ENCODE data around the gene ELMOD3. TPM values are rescaled to one million over a fixed set of nuclear protein-coding genes. Genes with fewer than 3 reads are reported as not detected.

ELMOD3 gene
- total RNA-seq, 2 donors from 2014 or later: 19.3 to 23.7 TPM

GRCh38 chr2:85390941-85391669 is 36.5 kb downstream of the ELMOD3 start:
- H3K4me3 Mint-ChIP-seq: no peak overlapping the region
- H3K27ac Mint-ChIP-seq: peak overlapping the region; percentile 30
- no peaks in the 10 kb centered on the region for H3K27me3 Mint-ChIP-seq (ENCODE audit: low read depth)
- peaks cover 0 to under 1% of the 10 kb centered on the region in 2 donors for H3K36me3 Mint-ChIP-seq (ENCODE audit: insufficient read depth in 2 of 2)
- ATAC-seq (replicated peaks in 1 of 2) (peak; percentile 76 to 83), DNase-seq (peak; percentile 76 to 81)
- no peaks in the 10 kb centered on the region for H3K9me3 Mint-ChIP-seq
- peaks cover 6% of the 10 kb centered on the region for H3K4me1 Mint-ChIP-seq (ENCODE audit: low read depth)

- no peak overlapping the region for H3K27ac Mint-ChIP-seq
- H3K27me3 Mint-ChIP-seq (ENCODE audit: low read depth): no peaks in the 10 kb centered on the region
Observed at GRCh38 chr2:85393836-85394235, 39.3 kb downstream of the ELMOD3 start.

DNA sequence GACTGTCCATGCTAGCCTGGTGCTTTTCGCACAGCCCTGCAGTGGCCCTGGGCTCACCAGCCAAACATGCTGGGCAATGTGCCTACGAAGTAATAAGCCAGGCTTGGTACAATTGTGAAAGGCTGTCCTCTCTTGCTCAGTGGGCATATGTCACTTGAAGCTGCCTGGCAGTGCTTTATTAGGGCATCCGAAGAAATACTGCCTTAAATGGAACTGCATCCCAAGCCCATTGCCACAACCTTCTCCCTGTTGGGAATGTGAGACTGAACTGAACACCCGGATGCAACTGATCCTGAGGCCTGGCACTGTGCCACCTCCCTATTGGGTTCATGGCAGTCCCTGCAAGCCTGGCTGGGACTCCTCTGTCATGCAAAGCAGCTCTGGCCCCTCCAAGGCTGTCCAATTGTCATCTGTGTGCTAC is 39.7 kb downstream of the ELMOD3 start:
- no peaks in the 10 kb centered on the region for H3K27me3 Mint-ChIP-seq (ENCODE audit: low read depth)
- H3K4me1 Mint-ChIP-seq (ENCODE audit: low read depth): peaks cover 17% of the 10 kb centered on the region
- ATAC-seq (replicated peaks in 1 of 2): no peak
- no peak overlapping the region for H3K27ac Mint-ChIP-seq
- H3K36me3 Mint-ChIP-seq (ENCODE audit: insufficient read depth in 2 of 2): no peaks in the 10 kb centered on the region
- no peaks in the 10 kb centered on the region for H3K9me3 Mint-ChIP-seq
- H3K4me3 Mint-ChIP-seq: no peak overlapping the region
- DNase-seq: no peak

More at GRCh38 chr2:85393836-85394235, 39.3 kb downstream of the ELMOD3 start:
- no peaks in the 10 kb centered on the region for H3K36me3 Mint-ChIP-seq (ENCODE audit: insufficient read depth in 2 of 2)
- no peak for ATAC-seq (replicated peaks in 1 of 2)
- peaks cover 17% of the 10 kb centered on the region for H3K4me1 Mint-ChIP-seq (ENCODE audit: low read depth)
- H3K9me3 Mint-ChIP-seq: no peaks in the 10 kb centered on the region
- no peak for DNase-seq
- no peak overlapping the region for H3K4me3 Mint-ChIP-seq

DNA sequence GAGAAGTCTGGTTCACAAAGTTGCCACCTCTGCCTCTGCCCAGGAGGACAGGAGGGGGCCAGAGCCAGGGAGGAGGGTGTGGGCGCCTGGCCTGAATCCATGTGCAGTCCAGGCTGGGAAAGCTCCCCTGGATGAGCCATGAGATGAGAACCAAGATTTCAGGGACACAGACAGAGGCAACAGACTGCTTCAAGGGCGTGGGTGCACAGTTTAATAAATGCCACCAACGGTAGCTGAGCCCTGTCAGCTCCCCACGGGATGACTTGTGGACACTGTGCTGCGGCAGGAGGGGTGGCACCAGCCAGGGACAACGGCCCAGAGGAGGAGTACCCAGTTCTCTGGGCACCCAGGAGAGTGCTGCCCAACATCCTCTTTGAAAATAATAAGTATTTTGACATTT is 40.4 kb downstream of the ELMOD3 start:
- DNase-seq: no peak
- Mint-ChIP-seq H3K36me3 (ENCODE audit: insufficient read depth in 2 of 2) (no peaks in the 10 kb centered on the region), H3K27me3 (ENCODE audit: low read depth) (no peaks in the 10 kb centered on the region), H3K4me1 (ENCODE audit: low read depth) (peaks cover 17% of the 10 kb centered on the region), H3K27ac (no peak overlapping the region), H3K4me3 (no peak overlapping the region), H3K9me3 (no peaks in the 10 kb centered on the region)
- ATAC-seq (replicated peaks in 1 of 2): no peak

GRCh38 chr2:85395912-85396475 is 41.4 kb downstream of the ELMOD3 start:
- Mint-ChIP-seq H3K27me3 (ENCODE audit: low read depth) (no peaks in the 10 kb centered on the region), H3K36me3 (ENCODE audit: insufficient read depth in 2 of 2) (no peaks in the 10 kb centered on the region)
- no peak for DNase-seq

GRCh38 chr2:85396531-85397470 is 42.2 kb downstream of the ELMOD3 start:
- peak in 1 of 2 donors; percentile 19 for ATAC-seq (replicated peaks in 1 of 2)
- no peak overlapping the region for H3K4me3 Mint-ChIP-seq
- peaks cover 17% of the 10 kb centered on the region for H3K4me1 Mint-ChIP-seq (ENCODE audit: low read depth)
- peak overlapping the region; percentile 80 for H3K27ac Mint-ChIP-seq
- DNase-seq: no peak
- no peaks in the 10 kb centered on the region for H3K27me3 Mint-ChIP-seq (ENCODE audit: low read depth)
- no peaks in the 10 kb centered on the region for H3K9me3 Mint-ChIP-seq
- H3K36me3 Mint-ChIP-seq (ENCODE audit: insufficient read depth in 2 of 2): peaks cover 0 to 1% of the 10 kb centered on the region in 2 donors

More at GRCh38 chr2:85395912-85396475, 41.4 kb downstream of the ELMOD3 start:
- Mint-ChIP-seq H3K4me3 (no peak overlapping the region), H3K4me1 (ENCODE audit: low read depth) (peaks cover 17% of the 10 kb centered on the region), H3K27ac (no peak overlapping the region), H3K9me3 (no peaks in the 10 kb centered on the region)
- ATAC-seq (replicated peaks in 1 of 2): no peak

- peaks cover 0 to 6% of the 10 kb centered on the region in 2 donors for H3K36me3 Mint-ChIP-seq (ENCODE audit: insufficient read depth in 2 of 2)
- no peak for ATAC-seq (replicated peaks in 1 of 2)
- H3K27ac Mint-ChIP-seq: no peak overlapping the region
- no peak overlapping the region for H3K4me3 Mint-ChIP-seq
- H3K27me3 Mint-ChIP-seq (ENCODE audit: low read depth): no peaks in the 10 kb centered on the region
- H3K9me3 Mint-ChIP-seq: no peaks in the 10 kb centered on the region
- peaks cover 12% of the 10 kb centered on the region for H3K4me1 Mint-ChIP-seq (ENCODE audit: low read depth)
- no peak for DNase-seq
Observed at GRCh38 chr2:85397925-85398331, 43.4 kb downstream of the ELMOD3 start.

DNA sequence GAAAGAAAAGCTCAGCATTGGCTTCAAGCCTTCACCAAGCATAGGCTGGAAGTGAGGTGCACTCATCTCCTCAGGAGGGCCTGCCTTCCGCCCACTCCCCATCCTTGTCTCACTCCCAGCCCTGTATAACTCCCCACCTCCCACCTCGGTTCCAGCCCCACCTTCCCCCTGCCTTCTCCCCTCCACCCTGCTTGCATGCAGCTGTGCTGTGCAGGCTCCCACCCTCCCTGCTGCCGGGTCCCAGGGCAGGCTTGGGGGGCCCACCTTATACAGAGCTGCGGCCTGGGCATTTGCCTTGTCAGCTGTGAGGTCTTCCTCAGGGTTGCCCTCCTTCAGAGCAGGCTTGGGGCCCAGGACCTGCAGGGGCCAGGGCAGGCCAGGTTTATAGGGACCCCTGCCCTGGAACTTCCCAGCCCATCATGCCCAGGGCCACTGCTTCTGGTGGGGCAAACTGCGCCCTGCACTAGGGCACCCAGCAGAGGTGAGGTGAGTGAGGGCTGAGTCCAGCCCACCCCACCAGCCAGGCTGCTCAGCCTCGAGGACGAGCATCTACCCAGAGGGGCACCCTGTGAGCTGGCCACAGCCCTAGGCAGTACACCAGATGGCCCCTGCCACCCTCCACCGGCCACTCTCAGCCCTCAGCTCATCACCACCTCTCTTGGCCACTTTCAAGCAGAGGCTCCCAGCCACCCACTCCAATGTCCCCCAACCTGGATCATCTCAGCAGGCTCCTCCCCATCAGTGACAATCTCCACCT is 44.0 kb downstream of the ELMOD3 start:
- H3K9me3 Mint-ChIP-seq: no peaks in the 10 kb centered on the region
- no peak for DNase-seq
- H3K4me3 Mint-ChIP-seq: no peak overlapping the region
- H3K36me3 Mint-ChIP-seq (ENCODE audit: insufficient read depth in 2 of 2): peaks cover 0 to 11% of the 10 kb centered on the region in 2 donors
- no peaks in the 10 kb centered on the region for H3K27me3 Mint-ChIP-seq (ENCODE audit: low read depth)
- peaks cover 12% of the 10 kb centered on the region for H3K4me1 Mint-ChIP-seq (ENCODE audit: low read depth)
- ATAC-seq (replicated peaks in 1 of 2): no peak
- no peak overlapping the region for H3K27ac Mint-ChIP-seq

DNA sequence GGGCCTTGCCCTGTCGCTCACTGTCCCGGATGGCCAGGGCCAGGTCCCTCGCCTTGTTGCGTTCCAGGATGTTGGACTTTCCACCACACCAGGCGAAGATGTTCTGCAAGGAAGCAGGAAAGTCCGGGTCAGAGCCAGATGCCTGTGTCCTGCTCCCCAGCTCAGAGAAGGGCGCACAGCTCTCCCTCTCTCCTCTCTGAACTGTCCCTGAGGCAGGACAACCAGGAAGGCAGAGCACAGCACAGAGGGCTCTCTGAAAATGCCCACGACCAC is 44.5 kb downstream of the ELMOD3 start:
- ATAC-seq (replicated peaks in 1 of 2): no peak
- H3K27ac Mint-ChIP-seq: no peak overlapping the region
- peaks cover 12% of the 10 kb centered on the region for H3K4me1 Mint-ChIP-seq (ENCODE audit: low read depth)

GRCh38 chr2:85400023-85400422 is 45.5 kb downstream of the ELMOD3 start:
- Mint-ChIP-seq H3K4me1 (ENCODE audit: low read depth) (peaks cover 15% of the 10 kb centered on the region), H3K27me3 (ENCODE audit: low read depth) (no peaks in the 10 kb centered on the region), H3K27ac (no peak overlapping the region), H3K4me3 (no peak overlapping the region), H3K9me3 (peaks cover 0 to 1% of the 10 kb centered on the region in 2 donors), H3K36me3 (ENCODE audit: insufficient read depth in 2 of 2) (peaks cover 3 to 14% of the 10 kb centered on the region in 2 donors)
- ATAC-seq (replicated peaks in 1 of 2) (no peak), DNase-seq (no peak)

More for the DNA sequence above, 44.5 kb downstream of the ELMOD3 start:
- no peak overlapping the region for H3K4me3 Mint-ChIP-seq
- DNase-seq: no peak
- peaks cover 0 to 1% of the 10 kb centered on the region in 2 donors for H3K9me3 Mint-ChIP-seq
- peaks cover 2 to 12% of the 10 kb centered on the region in 2 donors for H3K36me3 Mint-ChIP-seq (ENCODE audit: insufficient read depth in 2 of 2)
- H3K27me3 Mint-ChIP-seq (ENCODE audit: low read depth): no peaks in the 10 kb centered on the region

- peaks cover 0 to 1% of the 10 kb centered on the region in 2 donors for H3K9me3 Mint-ChIP-seq
Observed at GRCh38 chr2:85400541-85401463, 46.2 kb downstream of the ELMOD3 start.

DNA sequence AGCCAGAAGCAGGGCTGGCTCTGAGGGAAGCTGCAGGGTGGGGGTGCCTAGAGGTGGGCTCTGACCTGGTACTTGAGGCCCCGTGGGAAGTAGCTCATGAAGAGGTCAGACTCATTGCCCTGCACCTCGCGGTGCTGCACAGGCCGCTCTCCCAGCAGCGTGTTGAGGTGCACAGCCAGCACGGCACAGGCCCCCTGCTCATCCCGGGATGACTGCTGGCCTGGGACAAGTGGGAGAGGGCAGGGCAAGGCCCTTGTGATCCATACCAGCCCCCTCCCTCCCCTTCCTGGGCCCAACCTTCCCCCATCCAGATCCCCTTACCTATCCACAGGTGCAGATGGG is 46.9 kb downstream of the ELMOD3 start:
- peaks cover 0 to 1% of the 10 kb centered on the region in 2 donors for H3K9me3 Mint-ChIP-seq
- no peak for DNase-seq

More at GRCh38 chr2:85400541-85401463, 46.2 kb downstream of the ELMOD3 start:
- Mint-ChIP-seq H3K27ac (no peak overlapping the region), H3K4me1 (ENCODE audit: low read depth) (peaks cover 22% of the 10 kb centered on the region), H3K4me3 (no peak overlapping the region), H3K36me3 (ENCODE audit: insufficient read depth in 2 of 2) (peaks cover 7 to 16% of the 10 kb centered on the region in 2 donors), H3K27me3 (ENCODE audit: low read depth) (no peaks in the 10 kb centered on the region)
- DNase-seq (no peak), ATAC-seq (replicated peaks in 1 of 2) (no peak)

More for the DNA sequence above, 46.9 kb downstream of the ELMOD3 start:
- H3K4me1 Mint-ChIP-seq (ENCODE audit: low read depth): peaks cover 29% of the 10 kb centered on the region
- no peak overlapping the region for H3K4me3 Mint-ChIP-seq
- H3K36me3 Mint-ChIP-seq (ENCODE audit: insufficient read depth in 2 of 2): peaks cover 7 to 16% of the 10 kb centered on the region in 2 donors
- no peak overlapping the region for H3K27ac Mint-ChIP-seq
- ATAC-seq (replicated peaks in 1 of 2): no peak
- H3K27me3 Mint-ChIP-seq (ENCODE audit: low read depth): no peaks in the 10 kb centered on the region
